Neural cell (in vitro differentiated cells): Measurements from ENCODE around the gene TRIM24. TPM values are rescaled to one million over a fixed set of nuclear protein-coding genes. Genes with fewer than 3 reads are reported as not detected.

ENCODE experiments used
- H2AFZ ChIP-seq: fragments of 200-600, 300-800 bp; sonication (generic), shearing (Covaris generic); 2 replicates; pipeline ENCODE4 v1.6.0; 2014; ENCODE audit warnings: low read depth, mild to moderate bottlenecking, antibody characterized with exemption, low read length, moderate library complexity
- H3F3A ChIP-seq: fragments of 200-600 bp; shearing (Covaris generic); 2 replicates; pipeline ENCODE4 v1.6.1; 2016; ENCODE audit warnings: mild to moderate bottlenecking, moderate library complexity, mixed read lengths, antibody characterized with exemption, low read length; ENCODE audit not compliant: insufficient read depth, poor library complexity, severe bottlenecking
- H3K27ac ChIP-seq: fragments of 200-600, 300-800 bp; sonication (generic), shearing (Covaris generic); 2 replicates; pipeline ENCODE4 v1.5.1; 2014; ENCODE audit warnings: mild to moderate bottlenecking, low read length, moderate library complexity
- H3K27me3 ChIP-seq: fragments of 300-800, 200-600 bp; sonication (generic), shearing (Covaris generic); 2 replicates; pipeline ENCODE4 v1.6.0; 2014; ENCODE audit warnings: mild to moderate bottlenecking, low read depth, low read length, moderate library complexity; ENCODE audit not compliant: insufficient read depth
- H3K36me3 ChIP-seq: fragments of 300-800, 200-600 bp; sonication (generic), shearing (Covaris generic); 2 replicates; pipeline ENCODE4 v1.5.1; 2014; ENCODE audit warnings: mild to moderate bottlenecking, antibody characterized with exemption, low read length, moderate library complexity; ENCODE audit not compliant: insufficient read depth
- H3K4me2 ChIP-seq: fragments of 300-800, 200-600 bp; sonication (generic), shearing (Covaris generic); 2 replicates; pipeline ENCODE4 v1.6.0; 2014; ENCODE audit warnings: mild to moderate bottlenecking, low read length
- H3K4me3 ChIP-seq: fragments of 300-800, 200-600 bp; sonication (generic), shearing (Covaris generic); 2 replicates; pipeline ENCODE4 v1.5.1; 2014; ENCODE audit warnings: mild to moderate bottlenecking, low read length, moderate library complexity
- H3K79me2 ChIP-seq: fragments of 200-600 bp; shearing (Covaris generic); replicated peaks from 2 replicates; pipeline ENCODE4 v1.6.0; 2014; ENCODE audit warnings: mild to moderate bottlenecking, low read length, moderate library complexity; ENCODE audit not compliant: insufficient read depth
- H3K9ac ChIP-seq: fragments of 300-800, 200-600 bp; sonication (generic), shearing (Covaris generic); 2 replicates; pipeline ENCODE4 v1.6.1; 2016; ENCODE audit warnings: mild to moderate bottlenecking, low read length, mixed read lengths
- H3K9me2 ChIP-seq: fragments of 200-600 bp; shearing (Covaris generic); 2 replicates; pipeline ENCODE4 v1.6.1; 2016; ENCODE audit warnings: mild to moderate bottlenecking, low read length, mixed read lengths; ENCODE audit not compliant: insufficient read depth
- H3K9me3 ChIP-seq: fragments of 200-600, 300-800 bp; sonication (generic), shearing (Covaris generic); 2 replicates; pipeline ENCODE4 v1.6.1; 2016; ENCODE audit warnings: mild to moderate bottlenecking, mixed run types, low read length, moderate library complexity, mixed read lengths
- H4K20me1 ChIP-seq: fragments of 200-600 bp; shearing (Covaris generic); 2 replicates; pipeline ENCODE4 v1.6.1; 2016; ENCODE audit warnings: mild to moderate bottlenecking, mixed run types; ENCODE audit not compliant: insufficient read depth
- CTCF ChIP-seq: fragments of 450-650 bp; IDR thresholded peaks from 2 replicates; pipeline ENCODE4 v1.5.1; 2014; ENCODE audit warnings: antibody characterized with exemption, mild to moderate bottlenecking, moderate library complexity; ENCODE audit not compliant: poor library complexity, severe bottlenecking
- EP300 ChIP-seq: fragments of 450-650 bp; conservative IDR thresholded peaks from 2 replicates; pipeline ENCODE4 v1.6.1; 2014; ENCODE audit warnings: antibody characterized with exemption, mild to moderate bottlenecking, moderate library complexity; ENCODE audit not compliant: poor library complexity, severe bottlenecking
- EZH2 ChIP-seq: fragments of 200-600, 300-800 bp; shearing (Covaris generic), sonication (generic); IDR thresholded peaks from 2 replicates; pipeline ENCODE4 v1.6.1; 2014; ENCODE audit warnings: antibody characterized with exemption, low read length, borderline replicate concordance, mild to moderate bottlenecking; ENCODE audit not compliant: insufficient read depth, poor library complexity, severe bottlenecking
- MXI1 ChIP-seq: fragments of 450-650 bp; conservative IDR thresholded peaks from 2 replicates; pipeline ENCODE4 v1.6.1; 2014; ENCODE audit warnings: antibody characterized with exemption, mild to moderate bottlenecking; ENCODE audit not compliant: poor library complexity, severe bottlenecking
- POLR2AphosphoS5 ChIP-seq: IDR thresholded peaks from 2 replicates; pipeline ENCODE4 v1.6.1; 2012
- RAD21 ChIP-seq: fragments of 450-650 bp; conservative IDR thresholded peaks from 2 replicates; pipeline ENCODE4 v1.6.1; 2014; ENCODE audit warnings: antibody characterized with exemption, mild to moderate bottlenecking, moderate library complexity
- REST ChIP-seq: IDR thresholded peaks from 2 replicates; pipeline ENCODE4 v1.6.1; 2012; ENCODE audit warnings: borderline replicate concordance
- SMC3 ChIP-seq: fragments of 450-650 bp; conservative IDR thresholded peaks from 2 replicates; pipeline ENCODE4 v1.6.1; 2014; ENCODE audit warnings: antibody characterized with exemption, mild to moderate bottlenecking, moderate library complexity; ENCODE audit not compliant: poor library complexity
- TAF1 ChIP-seq: IDR thresholded peaks from 2 replicates; pipeline ENCODE4 v1.6.1; 2012; ENCODE audit warnings: low read depth
- polyA plus RNA-seq: library from polyadenylated mRNA; depleted of rRNA; stranded (reverse); fragments of >200 nt; gene quantifications from 2 replicates; pipeline ENCODE4 v1.2.3, GENCODE V29; 2014

The TRIM24 gene
- polyA plus RNA-seq, 1 donor from 2014 or later = 47.1 TPM

DNA sequence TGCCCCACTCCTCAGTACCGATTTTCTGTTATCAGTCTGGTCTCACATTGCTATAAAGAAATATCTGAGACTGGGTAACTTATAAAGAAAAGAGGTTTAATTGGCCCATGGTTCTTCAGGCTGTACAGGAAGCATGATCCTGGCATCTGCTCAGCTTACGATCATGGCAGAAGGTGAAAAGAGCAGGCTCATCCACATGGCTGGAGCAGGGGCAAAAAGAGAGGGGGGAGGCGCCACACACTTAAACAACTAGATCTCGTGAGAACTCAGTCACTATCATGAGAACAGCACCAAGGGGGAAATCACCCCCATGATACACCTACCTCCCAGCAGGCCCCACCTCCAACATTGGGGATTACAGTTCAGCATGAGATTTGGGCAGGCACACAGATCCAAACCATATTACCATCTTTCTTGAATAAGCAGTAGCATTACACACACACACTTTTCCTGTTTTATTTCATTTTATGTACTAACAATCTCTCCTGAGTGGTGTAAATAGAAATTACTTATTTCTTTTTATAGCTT lies 53.3 kb downstream of the TRIM24 start:
- Histone ChIP-seq H3K27me3 (no peaks in the 10 kb centered on the region), H2AFZ (no peak overlapping the region), H3K9me3 (peaks cover 13% of the 10 kb centered on the region), H3K4me3 (no peak overlapping the region), H3K9me2 (no peaks in the 10 kb centered on the region), H3K27ac (no peak overlapping the region), H3F3A (no peaks in the 10 kb centered on the region), H4K20me1 (no peaks in the 10 kb centered on the region), H3K79me2 (peaks cover 83% of the 10 kb centered on the region), H3K9ac (no peak overlapping the region), H3K36me3 (peaks cover 20% of the 10 kb centered on the region), H3K4me2 (no peak overlapping the region)
- TF ChIP-seq TAF1 (no peak), EP300 (no peak), REST (no peak), SMC3 (no peak), MXI1 (no peak), POLR2AphosphoS5 (no peak), RAD21 (no peak), CTCF (no peak), EZH2 (no peak)

DNA sequence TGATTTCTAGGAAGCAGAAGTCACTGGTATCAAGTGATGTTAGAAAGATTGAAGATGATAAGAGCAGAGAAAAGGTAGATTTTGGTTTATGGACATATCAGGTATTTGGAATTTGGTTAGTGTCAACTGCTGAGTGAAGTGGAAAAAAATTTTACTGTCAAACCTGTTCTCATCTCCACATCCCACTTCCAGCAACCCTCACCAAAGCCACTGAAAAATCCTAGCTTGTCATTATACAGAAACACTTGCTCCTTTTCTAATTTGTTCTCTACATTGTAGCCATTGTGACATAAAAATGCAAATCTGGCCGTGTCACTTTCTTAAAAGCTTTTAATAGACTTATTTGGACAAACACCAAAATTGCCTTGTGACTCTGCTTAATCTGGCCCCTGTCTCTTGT lies 54.0 kb downstream of the TRIM24 start:
- Histone ChIP-seq H3K9me2 (no peaks in the 10 kb centered on the region), H3K9me3 (peaks cover 13% of the 10 kb centered on the region), H4K20me1 (no peaks in the 10 kb centered on the region), H3K36me3 (peaks cover 20% of the 10 kb centered on the region), H3K27me3 (no peaks in the 10 kb centered on the region), H3K27ac (no peak overlapping the region), H3F3A (no peaks in the 10 kb centered on the region), H2AFZ (no peak overlapping the region), H3K9ac (no peak overlapping the region), H3K4me2 (no peak overlapping the region), H3K4me3 (no peak overlapping the region), H3K79me2 (peaks cover 81% of the 10 kb centered on the region)
- TF ChIP-seq EZH2 (no peak), CTCF (no peak), REST (no peak), RAD21 (no peak)
